Ovary (tissue), 3 donors: ENCODE results near the gene PTPRO.

Experiments
- CTCF ChIP-seq, 3 donors: fragments of 450-650 bp in 2 of 3; fragments of 200-600 bp in 1 of 3; IDR thresholded peaks; one replicate each; pipeline versions ENCODE4 v1.5.1 to v1.8.0; 2016 to 2022; ENCODE audit warnings: antibody characterized with exemption in 3 of 3, mild to moderate bottlenecking in 1 of 3
- EP300 ChIP-seq: sonication (generic); formaldehyde crosslinking; IDR thresholded peaks from one replicate; pipeline ENCODE4 v1.6.1; 2017; ENCODE audit warnings: antibody characterized with exemption
- POLR2A ChIP-seq: fragments of 450-650 bp; IDR thresholded peaks from one replicate; pipeline ENCODE4 v1.6.1; 2017; ENCODE audit warnings: antibody characterized with exemption, mild to moderate bottlenecking, moderate library complexity
- donor health status: DM: no; HTN: no; CAD: no.

- TF ChIP-seq CTCF (IDR thresholded peaks at IDR 0.05) = no peak
- TF ChIP-seq POLR2A = no peak
- peak; percentile 98 for TF ChIP-seq EP300
These were observed 306.8 kb downstream of the PTPRO start for GRCh38 chr12:15629108-15629507.
